HK-2 (cell line): Measurements from ENCODE around the gene SLC9A7.

Experiments used
- DNase-seq: peaks from one replicate; pipeline ENCODE4 v3.0.0-alpha.2; 2018; ENCODE audit not compliant: unreplicated experiment

The SLC9A7 gene

DNA sequence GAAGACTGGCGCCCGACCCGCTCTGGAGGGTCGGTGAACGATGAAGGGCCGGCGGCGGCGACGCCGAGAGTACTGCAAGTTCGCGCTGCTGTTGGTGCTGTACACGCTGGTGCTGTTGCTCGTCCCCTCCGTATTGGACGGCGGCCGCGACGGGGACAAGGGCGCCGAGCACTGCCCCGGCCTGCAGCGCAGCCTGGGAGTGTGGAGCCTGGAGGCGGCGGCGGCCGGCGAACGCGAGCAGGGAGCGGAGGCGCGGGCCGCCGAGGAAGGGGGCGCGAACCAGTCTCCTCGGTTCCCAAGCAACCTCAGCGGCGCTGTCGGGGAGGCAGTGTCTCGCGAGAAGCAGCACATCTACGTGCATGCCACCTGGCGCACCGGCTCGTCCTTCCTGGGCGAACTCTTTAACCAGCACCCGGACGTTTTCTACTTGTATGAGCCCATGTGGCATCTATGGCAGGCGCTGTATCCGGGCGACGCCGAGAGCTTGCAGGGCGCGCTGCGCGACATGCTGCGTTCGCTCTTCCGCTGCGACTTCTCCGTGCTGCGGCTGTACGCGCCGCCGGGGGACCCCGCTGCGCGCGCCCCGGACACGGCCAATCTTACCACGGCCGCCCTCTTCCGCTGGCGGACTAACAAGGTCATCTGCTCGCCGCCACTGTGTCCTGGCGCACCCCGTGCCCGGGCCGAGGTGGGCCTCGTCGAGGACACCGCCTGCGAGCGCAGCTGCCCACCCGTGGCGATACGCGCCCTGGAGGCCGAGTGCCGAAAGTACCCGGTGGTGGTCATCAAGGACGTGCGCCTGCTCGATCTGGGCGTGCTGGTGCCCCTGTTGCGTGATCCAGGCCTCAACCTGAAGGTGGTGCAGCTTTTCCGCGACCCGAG lies 184.8 kb downstream of the SLC9A7 start:
- DNase-seq = peak; percentile 64

DNA sequence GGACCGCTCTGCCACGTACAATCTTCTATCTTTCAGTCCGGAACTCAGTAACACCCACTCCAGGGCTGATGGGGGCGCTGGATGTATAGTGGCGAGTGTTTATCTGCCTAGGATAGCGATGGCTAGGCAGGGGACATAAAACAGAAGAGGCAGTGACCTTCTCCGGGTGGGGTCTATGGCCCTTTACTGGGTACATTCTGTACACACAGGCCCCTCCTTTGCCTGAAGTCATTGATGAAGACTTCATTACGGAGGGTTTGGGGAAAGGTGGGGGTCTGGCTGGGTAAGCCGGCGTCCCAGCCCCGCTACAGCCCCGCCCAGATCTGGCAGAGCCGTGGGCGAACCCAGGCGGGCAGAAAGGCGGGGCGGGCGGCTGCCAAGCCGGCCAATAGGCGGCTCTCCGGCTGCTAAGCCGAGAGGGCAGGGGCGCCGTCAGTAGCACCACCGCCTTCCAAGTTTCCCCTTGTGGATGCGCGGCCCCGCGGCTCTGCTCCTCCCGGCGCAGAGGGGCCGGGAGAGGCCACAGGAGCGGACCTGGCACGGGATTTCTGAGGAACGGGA lies 185.5 kb downstream of the SLC9A7 start, which contains the start of gene CHST7:
Gene CHST7, plus strand, starts transcription at position 435 of the 561 bp plus-strand sequence. CDS start 167 bp downstream, outside the sequence.
- peak; percentile 68 for DNase-seq

DNA sequence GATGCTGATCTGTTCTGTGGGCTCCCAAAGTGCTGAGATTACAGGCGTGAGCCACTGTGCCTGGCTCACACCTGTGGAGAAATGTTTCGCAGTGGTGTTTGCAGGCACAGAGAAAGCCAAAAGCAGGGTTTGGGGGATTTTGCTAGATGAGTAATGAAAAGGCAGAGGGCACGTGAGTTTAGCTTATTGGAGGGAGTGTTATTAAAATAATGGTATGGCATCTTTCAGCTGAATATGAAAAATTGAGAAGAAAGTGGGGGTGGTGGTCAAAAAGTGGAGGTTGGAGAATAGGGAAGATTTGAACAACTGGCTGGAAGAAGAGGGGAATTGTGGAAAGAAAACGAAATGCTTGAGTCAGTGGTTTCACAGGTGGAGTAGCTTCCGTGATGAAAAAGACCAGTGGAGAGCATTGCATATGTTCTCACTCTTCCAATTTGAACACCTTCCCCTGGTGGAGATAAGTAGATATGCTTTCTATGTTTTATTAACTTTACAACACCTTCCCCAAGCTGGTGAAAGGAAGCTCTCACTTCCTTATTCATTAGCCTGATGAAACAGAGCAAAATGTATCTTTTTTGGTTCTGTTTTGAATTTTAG lies 186.5 kb downstream of the SLC9A7 start:
- DNase-seq = no peak

DNA sequence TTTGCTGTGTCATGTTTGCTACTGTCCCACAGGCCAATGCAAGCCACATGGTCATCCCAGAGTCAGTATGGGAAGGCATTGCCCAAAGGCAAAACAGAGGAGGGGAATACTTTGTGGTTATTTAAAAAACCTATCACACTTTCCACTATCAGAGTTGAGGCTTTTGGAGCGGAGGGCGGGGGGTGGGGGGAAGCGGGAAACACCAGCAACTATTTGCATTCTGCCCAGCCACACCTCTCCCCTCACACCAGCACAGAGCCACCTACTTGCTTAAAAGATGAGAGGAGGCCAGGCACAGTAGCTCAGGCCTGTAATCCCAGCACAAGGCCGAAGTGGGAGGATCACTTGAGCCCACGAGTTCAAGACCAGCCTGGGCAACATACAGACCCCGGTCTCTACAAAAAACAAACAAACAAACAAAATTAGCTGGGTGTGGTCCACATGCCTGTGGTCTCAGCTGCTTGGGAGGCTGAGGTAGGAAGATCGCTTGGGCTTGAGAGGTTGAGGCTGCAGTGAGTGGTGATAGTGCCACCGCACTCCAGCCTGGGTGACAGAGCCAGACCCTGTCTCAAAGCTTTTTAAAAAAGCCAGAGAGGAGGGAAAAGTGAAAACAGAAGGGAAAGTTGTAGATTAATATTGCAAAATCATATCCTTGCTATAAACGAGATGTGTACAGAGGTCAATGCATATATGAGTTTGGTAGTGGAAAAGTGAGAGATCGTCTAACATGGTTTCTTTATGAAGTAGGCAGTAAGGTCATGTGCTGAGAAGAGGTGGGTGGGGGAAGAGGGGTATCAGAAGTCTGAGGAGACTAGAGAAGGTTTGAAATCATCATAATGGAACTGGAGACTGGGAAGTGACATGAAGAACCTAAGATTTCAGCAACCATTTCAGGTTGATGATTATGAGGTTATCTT lies 187.2 kb downstream of the SLC9A7 start:
- DNase-seq = no peak

DNA sequence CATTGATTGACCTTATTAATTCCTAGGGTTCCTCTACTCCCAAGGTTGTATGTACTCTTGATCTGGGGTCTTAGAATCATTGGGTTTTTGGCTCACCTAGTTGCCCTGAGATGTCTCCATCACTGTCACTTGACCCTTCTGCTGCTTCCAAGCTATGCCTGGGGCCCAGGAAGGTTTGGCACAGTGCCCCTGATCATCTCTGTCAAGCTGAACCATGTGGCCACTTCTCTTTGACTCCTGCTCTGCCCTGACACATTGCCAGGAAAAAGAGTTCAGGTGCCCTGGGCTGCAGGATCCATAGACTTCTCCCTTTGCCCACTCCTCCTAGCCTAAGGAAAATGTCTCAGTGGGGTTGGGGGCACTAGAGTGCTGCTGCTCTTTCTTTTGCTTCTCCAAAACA lies 189.3 kb downstream of the SLC9A7 start:
- DNase-seq = no peak

DNA sequence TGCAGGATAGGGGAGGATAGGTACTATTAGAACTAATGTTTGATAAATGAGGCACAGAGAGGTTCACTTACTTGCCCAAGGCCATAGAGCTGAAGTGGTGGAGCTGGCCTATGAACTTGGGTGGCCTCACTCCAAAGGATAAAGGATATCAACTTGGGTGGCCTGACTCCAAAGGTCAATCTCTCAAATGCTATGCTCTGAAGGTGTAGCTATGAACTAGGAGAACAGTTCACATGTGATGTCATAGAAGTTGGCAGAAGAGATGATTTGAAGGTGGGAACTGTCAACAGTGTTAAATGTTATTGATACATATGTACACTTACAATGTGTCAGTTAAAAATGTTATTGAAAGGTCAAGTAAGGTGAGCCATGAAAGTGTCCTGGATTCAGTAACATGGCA lies 191.5 kb downstream of the SLC9A7 start:
- DNase-seq = no peak

DNA sequence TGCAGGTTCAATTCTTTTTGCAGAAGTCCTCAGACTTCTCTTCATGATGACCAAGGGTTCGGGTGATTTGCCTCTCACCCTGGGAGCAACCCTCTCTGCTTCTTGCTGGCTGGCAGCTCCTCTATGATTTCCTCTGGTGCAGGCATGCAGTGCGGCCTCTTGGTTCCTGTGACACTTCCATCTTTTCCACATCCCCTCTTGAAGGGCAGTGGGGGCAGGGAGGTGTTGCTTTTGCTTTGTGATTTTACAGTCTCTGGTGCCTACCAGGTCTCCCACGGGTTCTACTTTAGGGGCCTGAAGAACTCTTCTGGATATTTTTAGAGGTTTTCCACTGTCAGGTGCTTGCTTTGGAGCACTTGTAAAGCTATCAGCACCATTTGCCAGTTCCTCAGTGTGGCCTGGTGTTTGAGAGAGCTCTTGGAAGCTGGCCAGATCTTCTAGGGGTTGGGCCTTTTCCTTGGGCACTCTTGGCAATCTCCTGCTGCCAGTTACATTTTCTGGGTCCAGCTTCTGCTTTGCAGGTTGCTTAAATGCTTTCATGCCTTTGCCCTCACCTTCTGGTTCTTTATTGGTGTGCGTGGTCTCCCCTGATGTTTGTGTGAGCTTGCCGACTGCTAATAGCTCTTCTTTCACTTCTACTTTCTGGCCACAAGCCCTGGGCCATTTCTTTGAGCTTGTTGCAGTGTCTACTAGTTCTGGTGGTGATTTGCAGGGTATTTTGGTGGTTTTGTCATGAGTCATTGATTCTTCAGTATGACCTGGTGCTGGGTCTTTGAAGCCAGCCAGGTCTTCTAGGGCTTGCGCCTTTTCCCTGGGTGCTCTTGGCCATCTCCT lies 196.9 kb downstream of the SLC9A7 start:
- no peak for DNase-seq

DNA sequence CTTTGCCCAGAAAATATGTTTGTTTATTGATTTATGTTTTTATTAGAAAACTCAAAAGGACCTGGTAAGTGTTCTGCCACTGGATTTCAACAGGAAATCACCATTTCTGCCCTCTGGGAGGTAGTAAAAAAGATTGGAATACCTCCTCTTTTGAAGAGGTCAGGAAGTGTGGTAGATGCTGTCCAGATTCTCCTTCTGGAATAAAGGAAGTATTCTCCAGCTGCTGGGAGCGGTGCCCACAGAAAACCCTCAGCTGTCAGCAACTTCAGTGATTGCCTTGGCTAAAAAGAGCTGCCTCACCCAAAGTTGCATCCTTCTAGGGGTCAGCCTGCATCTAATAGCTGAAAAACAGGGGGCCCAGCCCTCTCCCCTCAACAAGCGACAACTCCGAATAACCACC lies 199.9 kb downstream of the SLC9A7 start:
- DNase-seq = no peak

DNA sequence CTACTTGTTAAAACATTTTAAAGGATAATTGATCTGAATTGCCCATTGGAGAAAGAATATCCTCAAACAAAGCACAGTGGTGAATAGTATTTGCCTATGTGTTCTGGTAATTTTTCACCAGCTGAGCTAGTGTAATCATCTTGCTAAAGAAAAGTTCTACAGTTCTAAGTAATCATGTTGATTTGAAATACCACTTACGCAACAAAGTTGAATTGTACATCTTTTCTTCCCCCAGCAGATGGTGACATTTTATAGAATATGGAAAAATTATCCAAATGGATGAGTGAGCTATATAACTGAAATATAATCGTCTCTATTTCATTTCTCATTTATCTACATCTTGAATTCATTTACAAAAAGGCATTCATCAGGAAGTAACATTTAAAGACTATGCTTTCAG lies 204.0 kb downstream of the SLC9A7 start:
- no peak for DNase-seq

DNA sequence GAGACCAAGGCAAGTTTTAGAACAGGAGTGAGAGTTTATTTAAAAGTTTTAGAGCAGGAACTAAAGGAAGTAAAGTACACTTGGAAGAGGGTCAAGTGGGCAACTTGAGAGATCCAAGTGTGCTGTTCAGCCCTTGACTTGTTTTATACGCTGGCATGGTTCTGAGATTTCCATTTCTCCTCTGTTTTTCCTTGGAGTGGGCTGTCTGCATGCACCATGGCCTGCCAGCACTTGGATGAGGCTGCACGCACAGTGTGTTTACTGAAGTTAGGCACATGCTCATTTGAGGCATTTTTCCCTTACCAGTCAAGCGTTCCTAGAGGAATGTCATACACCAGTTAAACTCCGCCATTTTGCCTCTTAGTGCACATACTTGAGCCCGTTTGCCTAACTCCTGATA lies 205.0 kb downstream of the SLC9A7 start:
- no peak for DNase-seq

DNA sequence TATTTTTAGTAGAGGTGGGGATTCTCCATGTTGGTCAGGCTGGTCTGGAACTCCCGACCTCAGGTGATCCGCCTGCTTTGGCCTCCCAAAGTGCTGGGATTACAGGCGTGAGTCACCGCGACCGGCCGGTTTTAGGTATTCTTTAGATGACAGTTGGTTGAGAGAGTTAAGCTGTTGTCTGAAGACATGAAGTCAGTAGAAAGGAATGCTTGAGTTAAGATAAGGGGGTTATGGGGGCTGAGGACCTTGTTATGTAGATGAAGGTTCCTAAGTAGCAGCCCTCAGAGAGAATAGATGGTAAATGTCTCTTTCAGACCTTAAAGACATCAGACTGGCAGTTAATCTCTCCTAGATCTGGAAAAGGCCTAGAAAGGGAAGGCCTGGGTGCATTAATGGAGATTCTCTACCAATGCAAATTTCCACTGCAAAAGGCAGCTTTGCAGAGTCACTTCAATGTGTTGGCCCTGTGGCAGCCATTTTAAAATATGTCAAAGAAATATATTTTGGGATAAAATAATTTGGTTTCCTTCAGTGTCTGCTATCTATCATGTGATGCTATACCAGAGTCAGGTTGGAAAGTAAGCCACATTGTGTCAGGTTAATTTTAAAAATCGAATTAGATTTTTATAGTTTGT lies 207.3 kb downstream of the SLC9A7 start:
- DNase-seq = no peak

DNA sequence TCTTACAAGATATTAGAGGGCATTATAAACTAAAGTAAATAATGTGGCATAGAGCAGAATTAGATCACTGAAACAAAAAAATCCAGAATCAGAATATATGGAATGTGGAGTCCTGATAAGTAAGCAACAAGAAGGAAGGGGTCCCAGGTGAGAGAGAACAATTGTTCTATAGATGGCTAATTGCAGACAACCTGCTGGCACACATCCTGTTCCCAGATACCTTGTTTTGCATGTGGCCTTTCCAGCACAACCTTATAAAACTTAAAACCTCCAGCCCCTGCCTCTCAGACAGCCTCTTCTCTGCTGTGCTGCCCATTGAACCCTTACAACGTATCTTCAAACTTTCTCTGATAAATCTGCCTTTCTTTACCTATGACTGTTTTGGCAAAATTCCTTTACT lies 209.0 kb downstream of the SLC9A7 start:
- DNase-seq = no peak
